AG04449 (cell line): ENCODE measurements around the gene MMAB.

Experiments
- CTCF ChIA-PET: fragments of 350-600 bp; formaldehyde crosslinking; extraction: SDS; loops from one replicate; lab custom pipeline; 2021; ENCODE audit warnings: antibody characterized with exemption; lab: Yijun Ruan, JAX
- POLR2A ChIA-PET: fragments of 400-600, 350-600 bp; formaldehyde crosslinking; extraction: SDS; loops from one replicate; lab custom pipeline; 2020; ENCODE audit warnings: antibody characterized with exemption, inconsistent platforms; lab: Yijun Ruan, JAX
- DNase-seq: peaks from one replicate; pipeline ENCODE4 v3.0.0-alpha.2; 2010; ENCODE audit warnings: low read depth, low spot score
- H3K4me3 ChIP-seq: 2 replicates; pipeline ENCODE4 v1.5.1; 2011; ENCODE audit warnings: low read depth, mild to moderate bottlenecking, control low read depth, low read length
- CTCF ChIP-seq: IDR thresholded peaks from one replicate; pipeline ENCODE4 v1.5.1; 2011; ENCODE audit warnings: mild to moderate bottlenecking, moderate library complexity, low read length, control low read depth, inconsistent platforms; ENCODE audit not compliant: insufficient read depth; ENCODE audit errors: missing control alignments

Gene MMAB

GRCh38 chr12:109558374-109559199 lies 14.7 kb downstream of the MMAB start:
- ChIA-PET POLR2A (no interaction called here), CTCF (interaction anchor here (0.9 kb wide), 1 partner anchor 39 kb away, joined by 4 read pairs; no protein-coding TSS in a partner anchor)
- no peak for DNase-seq
- H3K4me3 ChIP-seq = no peak overlapping the region
- no peak for TF ChIP-seq CTCF

- no peak for DNase-seq
- POLR2A ChIA-PET = no interaction called here
- CTCF ChIA-PET = interaction anchor here (0.9 kb wide), 1 partner anchor 40 kb away, joined by 4 read pairs; no protein-coding TSS in a partner anchor
- H3K4me3 ChIP-seq = no peak overlapping the region
- no peak for TF ChIP-seq CTCF
Observed at GRCh38 chr12:109557805-109558204, 15.5 kb downstream of the MMAB start.

- ChIA-PET CTCF (no interaction called here), POLR2A (no interaction called here)
- no peak for DNase-seq
- no peak for TF ChIP-seq CTCF
- no peak overlapping the region for H3K4me3 ChIP-seq
Observed at GRCh38 chr12:109557200-109557599, 16.1 kb downstream of the MMAB start.

- CTCF ChIA-PET = no interaction called here
- no peak for TF ChIP-seq CTCF
- no peak for DNase-seq
- no peak overlapping the region for H3K4me3 ChIP-seq
- POLR2A ChIA-PET = no interaction called here
Observed at GRCh38 chr12:109555431-109556315, 17.6 kb downstream of the MMAB start.

GRCh38 chr12:109554761-109555160 lies 18.5 kb downstream of the MMAB start:
- ChIA-PET POLR2A (no interaction called here), CTCF (no interaction called here)
- no peak for DNase-seq
- H3K4me3 ChIP-seq = no peak overlapping the region
- no peak for TF ChIP-seq CTCF
